SHP77 (cell line): ENCODE data around the gene SCUBE2.
A peak's percentile ranks its signal among the peaks of the same experiment; 100 is the strongest.
"Not testable (repeated sequence)": the region's sequence is repeated elsewhere in the genome, so short reads cannot be mapped to it uniquely, and the experiment has no call there.

Experiments used
- DNase-seq, 2 experiments: peaks; one replicate each; lab custom pipeline; 2025; lab: John Stamatoyannopoulos, UW

Gene SCUBE2

GRCh38 chr11:9004183-9004926 is 87.0 kb downstream of the SCUBE2 start:
- DNase-seq, result no peak

GRCh38 chr11:9003573-9004182 is 87.7 kb downstream of the SCUBE2 start, which contains the start of gene NRIP3:
NRIP3 (minus strand) TSS chr11:9004001; CDS start chr11:9003935, 66 bp downstream.
- peak; percentile 7 to 45 for DNase-seq

- no peak for DNase-seq
Measured at GRCh38 chr11:9002920-9003572, 88.4 kb downstream of the SCUBE2 start.

GRCh38 chr11:9001736-9002135 is 89.7 kb downstream of the SCUBE2 start:
- DNase-seq, result no peak

GRCh38 chr11:8998017-8998416 is 93.4 kb downstream of the SCUBE2 start:
- no peak for DNase-seq

GRCh38 chr11:8997451-8997850 is 93.9 kb downstream of the SCUBE2 start:
- no peak for DNase-seq

- DNase-seq, result no peak
Measured at GRCh38 chr11:8989453-8989852, 101.9 kb downstream of the SCUBE2 start.

GRCh38 chr11:8988329-8989234 is 102.8 kb downstream of the SCUBE2 start:
- no peak for DNase-seq

- DNase-seq, result no peak
Measured at GRCh38 chr11:8987446-8987845, 104.0 kb downstream of the SCUBE2 start.

- not testable (repeated sequence) for DNase-seq
Measured at GRCh38 chr11:8986772-8987171, 104.6 kb downstream of the SCUBE2 start.

- DNase-seq, result no peak
Measured at GRCh38 chr11:8985462-8985861, 105.9 kb downstream of the SCUBE2 start.

- no peak for DNase-seq
Measured at GRCh38 chr11:8983552-8983951, 107.8 kb downstream of the SCUBE2 start.

- DNase-seq, result no peak
Measured at GRCh38 chr11:8980485-8980884, 110.9 kb downstream of the SCUBE2 start.

- DNase-seq, result not testable (repeated sequence)
Measured at GRCh38 chr11:8979365-8979764, 112.0 kb downstream of the SCUBE2 start.

GRCh38 chr11:8973121-8973520 is 118.3 kb downstream of the SCUBE2 start:
- DNase-seq, result no peak

- no peak for DNase-seq
Measured at GRCh38 chr11:8971924-8972316, 119.5 kb downstream of the SCUBE2 start.

- no peak for DNase-seq
Measured at GRCh38 chr11:8971196-8971923, 120.0 kb downstream of the SCUBE2 start.
